KOPT-K1 (cell line): ENCODE results near the gene KCTD2.

Experiments
- H3K27ac ChIP-seq: fragments of 200-600 bp; sonication (generic); 2 replicates; pipeline ENCODE4 v1.5.1; 2016; ENCODE audit warnings: antibody characterized with exemption, mild to moderate bottlenecking, low read depth, low read length; ENCODE audit not compliant: poor library complexity, severe bottlenecking
- H3K36me3 ChIP-seq: fragments of 200-600 bp; sonication (generic); 2 replicates; pipeline ENCODE4 v1.5.1; 2017; ENCODE audit warnings: antibody characterized with exemption, mild to moderate bottlenecking, low read length, moderate library complexity; ENCODE audit not compliant: insufficient read depth
- H3K9me3 ChIP-seq: fragments of 200-600 bp; sonication (generic); 2 replicates; pipeline ENCODE4 v1.5.1; 2017; ENCODE audit warnings: antibody characterized with exemption, low read length, mild to moderate bottlenecking; ENCODE audit not compliant: insufficient read depth, poor library complexity, severe bottlenecking

KCTD2 gene

GRCh38 chr17:75087558-75088453 lies 40.8 kb downstream of the KCTD2 start, which contains the start of gene SLC16A5:
SLC16A5 (plus strand) TSS chr17:75087954; CDS start chr17:75093637, 5,683 bp downstream.
- no peaks in the 10 kb centered on the region for H3K9me3 ChIP-seq
- peak within 1 kb of the TSS; percentile 59 for H3K27ac ChIP-seq
- no peaks in the 10 kb centered on the region for H3K36me3 ChIP-seq

DNA sequence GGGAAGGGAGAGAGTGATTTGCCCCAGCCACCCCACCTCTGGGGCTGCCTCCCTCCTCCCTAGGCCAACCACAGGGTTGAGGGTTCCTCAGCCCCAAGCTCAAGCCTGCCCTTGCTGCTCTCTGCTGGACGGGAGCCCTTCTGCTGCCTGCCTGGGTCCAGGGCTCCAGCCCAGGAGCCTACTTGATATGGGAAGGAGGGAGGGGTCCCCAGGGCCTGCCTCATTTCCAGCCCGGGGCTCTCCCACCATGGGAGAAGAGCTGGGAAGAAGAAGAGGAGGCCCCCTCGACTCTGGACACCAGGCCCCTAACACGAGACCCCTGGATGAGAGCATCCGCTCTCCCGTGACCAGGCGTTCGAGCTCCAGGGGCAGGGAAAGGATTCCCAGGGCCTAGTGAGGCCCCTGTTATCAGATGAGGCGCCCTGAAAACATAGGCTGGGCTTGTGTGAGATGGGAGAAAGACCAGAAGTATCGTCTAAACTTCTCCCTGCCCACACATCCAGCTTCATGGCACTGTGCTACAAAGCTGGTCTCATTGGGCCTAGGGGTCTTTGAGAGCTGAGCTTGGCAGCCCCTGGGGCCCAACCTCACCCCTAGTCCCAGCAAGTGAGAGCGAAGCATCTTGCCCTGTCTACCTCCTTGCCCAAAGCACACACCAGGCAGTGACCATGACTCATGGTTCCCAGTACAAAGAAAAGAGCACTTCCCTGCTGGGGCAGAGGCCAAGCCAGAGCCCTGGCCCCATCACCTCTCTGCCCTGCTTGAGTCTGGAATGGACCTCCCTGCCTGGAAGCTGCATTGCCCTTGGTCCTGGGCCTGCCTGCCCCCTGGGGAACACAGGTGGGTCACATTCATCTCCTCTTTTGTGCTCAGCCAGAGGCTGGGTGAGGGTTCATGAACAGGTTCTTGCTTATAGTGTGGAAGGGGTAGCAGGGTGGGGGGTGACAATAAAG lies 41.7 kb downstream of the KCTD2 start:
- no peaks in the 10 kb centered on the region for H3K9me3 ChIP-seq
- no peaks in the 10 kb centered on the region for H3K36me3 ChIP-seq
- H3K27ac ChIP-seq = peak overlapping the region; percentile 59

- Histone ChIP-seq H3K36me3 (no peaks in the 10 kb centered on the region), H3K27ac (no peak overlapping the region), H3K9me3 (no peaks in the 10 kb centered on the region)
Observed at GRCh38 chr17:75090871-75091854, 44.1 kb downstream of the KCTD2 start.

GRCh38 chr17:75091855-75092327 lies 44.9 kb downstream of the KCTD2 start:
- H3K36me3 ChIP-seq = no peaks in the 10 kb centered on the region
- no peaks in the 10 kb centered on the region for H3K9me3 ChIP-seq
- no peak overlapping the region for H3K27ac ChIP-seq

- Histone ChIP-seq H3K9me3 (no peaks in the 10 kb centered on the region), H3K36me3 (no peaks in the 10 kb centered on the region), H3K27ac (no peak overlapping the region)
Observed at GRCh38 chr17:75093548-75094158, 46.6 kb downstream of the KCTD2 start.

DNA sequence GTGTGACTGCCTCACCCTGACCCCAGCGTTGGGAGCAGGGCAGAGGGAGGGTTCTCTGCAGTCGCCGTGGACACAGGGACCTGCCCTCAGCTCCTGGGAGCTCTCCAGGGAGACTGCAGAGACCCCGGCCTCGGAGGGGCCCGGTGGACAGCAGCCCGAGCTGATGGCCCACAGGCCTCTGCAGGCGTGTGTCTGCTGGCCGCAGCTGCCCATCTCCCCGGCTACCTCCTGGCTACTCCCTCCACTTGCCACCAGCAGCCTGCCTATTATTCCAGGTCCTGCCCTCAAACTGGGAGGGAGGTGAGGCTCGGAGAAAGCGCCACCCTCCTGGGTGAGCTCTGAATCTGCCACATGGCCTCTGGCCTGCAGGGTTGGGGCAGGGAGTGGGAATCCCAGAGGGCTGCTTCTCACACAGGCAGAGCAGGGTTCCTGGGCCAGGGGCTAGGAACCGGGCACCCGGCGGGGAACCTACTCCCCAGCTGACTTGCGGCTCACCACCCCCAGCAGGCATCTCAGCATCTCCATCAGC lies 47.9 kb downstream of the KCTD2 start:
- no peak overlapping the region for H3K27ac ChIP-seq
- no peaks in the 10 kb centered on the region for H3K36me3 ChIP-seq
- no peaks in the 10 kb centered on the region for H3K9me3 ChIP-seq

GRCh38 chr17:75096082-75096625 lies 49.1 kb downstream of the KCTD2 start:
- Histone ChIP-seq H3K36me3 (no peaks in the 10 kb centered on the region), H3K27ac (no peak overlapping the region), H3K9me3 (no peaks in the 10 kb centered on the region)

DNA sequence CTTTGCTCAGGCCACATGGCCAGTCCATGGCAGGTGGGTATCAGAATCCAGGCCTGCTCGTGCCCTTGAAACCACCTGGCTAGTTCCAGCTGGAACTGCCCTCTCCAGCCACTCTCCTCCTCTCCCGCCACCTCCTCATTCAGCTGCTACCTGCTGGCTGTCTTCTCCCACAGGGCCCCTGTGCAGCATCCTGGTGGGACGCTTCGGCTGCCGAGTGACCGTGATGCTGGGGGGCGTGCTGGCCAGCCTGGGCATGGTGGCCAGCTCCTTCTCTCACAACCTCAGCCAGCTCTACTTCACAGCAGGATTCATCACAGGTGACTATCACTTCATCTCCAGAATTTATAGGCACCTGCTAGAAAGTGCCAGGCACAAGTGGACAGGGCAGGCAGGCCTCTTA lies 50.8 kb downstream of the KCTD2 start:
- H3K36me3 ChIP-seq = no peaks in the 10 kb centered on the region
- H3K9me3 ChIP-seq = no peaks in the 10 kb centered on the region
- H3K27ac ChIP-seq = no peak overlapping the region

DNA sequence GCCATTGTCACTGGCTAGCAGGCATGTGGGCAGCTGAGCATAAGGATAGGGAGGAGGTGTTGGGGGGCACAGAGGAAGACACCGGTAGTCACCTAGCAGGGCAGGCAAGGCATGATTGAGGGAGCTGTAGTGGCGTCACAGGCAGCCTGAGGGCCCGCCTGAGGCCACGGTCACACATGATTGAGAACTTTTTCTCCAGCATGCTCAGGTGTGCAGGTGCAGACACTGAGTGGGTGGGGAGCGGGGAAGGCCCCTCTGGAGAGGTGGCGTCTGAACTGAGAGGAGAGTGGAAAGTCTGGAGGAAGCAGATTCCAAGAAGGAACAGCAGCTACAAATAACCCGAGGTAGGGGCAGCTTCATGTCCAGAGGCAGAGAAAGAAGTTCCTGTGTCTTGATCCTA lies 51.8 kb downstream of the KCTD2 start:
- Histone ChIP-seq H3K9me3 (no peaks in the 10 kb centered on the region), H3K27ac (no peak overlapping the region), H3K36me3 (no peaks in the 10 kb centered on the region)

DNA sequence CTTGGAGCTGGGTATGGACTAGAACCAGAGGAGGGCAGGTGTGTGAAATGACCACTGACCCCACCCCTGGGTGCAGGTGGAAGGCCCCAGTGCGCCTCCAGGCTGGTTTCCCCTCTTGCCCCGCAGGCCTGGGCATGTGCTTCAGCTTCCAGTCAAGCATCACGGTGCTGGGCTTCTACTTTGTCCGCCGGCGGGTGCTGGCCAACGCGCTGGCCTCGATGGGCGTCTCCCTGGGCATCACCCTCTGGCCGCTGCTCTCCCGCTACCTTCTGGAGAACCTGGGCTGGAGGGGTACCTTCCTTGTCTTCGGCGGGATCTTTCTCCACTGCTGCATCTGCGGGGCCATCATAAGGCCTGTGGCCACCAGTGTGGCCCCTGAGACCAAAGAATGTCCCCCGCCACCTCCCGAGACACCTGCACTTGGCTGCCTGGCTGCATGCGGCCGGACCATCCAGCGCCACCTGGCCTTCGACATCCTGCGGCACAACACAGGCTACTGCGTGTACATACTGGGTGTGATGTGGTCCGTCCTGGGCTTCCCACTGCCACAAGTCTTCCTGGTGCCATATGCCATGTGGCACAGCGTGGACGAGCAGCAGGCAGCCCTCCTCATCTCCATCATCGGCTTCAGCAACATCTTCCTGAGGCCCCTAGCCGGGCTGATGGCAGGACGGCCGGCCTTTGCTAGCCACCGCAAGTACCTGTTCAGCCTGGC lies 53.0 kb downstream of the KCTD2 start:
- Histone ChIP-seq H3K9me3 (no peaks in the 10 kb centered on the region), H3K36me3 (no peaks in the 10 kb centered on the region), H3K27ac (no peak overlapping the region)

DNA sequence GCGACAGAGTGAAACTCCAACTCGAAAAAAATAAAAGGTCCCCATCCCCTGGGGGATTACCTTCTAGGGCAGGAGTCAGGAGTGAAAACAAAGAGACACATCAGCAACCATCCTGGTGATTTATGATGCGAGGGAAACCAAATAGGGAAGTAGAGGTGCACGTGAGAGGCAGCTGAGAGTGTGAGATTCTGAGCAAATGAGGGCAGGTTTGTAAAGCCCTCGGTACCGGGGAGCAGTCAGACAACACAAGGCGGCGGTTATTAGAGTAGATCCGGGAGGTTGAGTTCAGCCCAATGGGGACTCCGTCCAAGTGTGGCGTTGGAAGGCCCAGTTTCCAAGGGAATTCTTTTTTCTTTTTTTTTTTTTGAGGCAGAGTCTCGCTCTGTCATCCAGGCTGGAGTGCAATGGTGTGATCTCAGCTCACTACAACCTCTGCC lies 55.4 kb downstream of the KCTD2 start:
- Histone ChIP-seq H3K9me3 (no peaks in the 10 kb centered on the region), H3K36me3 (no peaks in the 10 kb centered on the region), H3K27ac (no peak overlapping the region)

GRCh38 chr17:75103601-75104554 lies 56.9 kb downstream of the KCTD2 start:
- no peaks in the 10 kb centered on the region for H3K9me3 ChIP-seq
- no peaks in the 10 kb centered on the region for H3K36me3 ChIP-seq
- H3K27ac ChIP-seq = no peak overlapping the region
